GM18858 (cell line): ENCODE measurements around the gene DOCK4.

Experiments
- ATAC-seq: cut with Tn5 transposase; IDR thresholded peaks from one replicate; pipeline ENCODE4 v1.9.1; 2021; ENCODE audit not compliant: unreplicated experiment

Gene DOCK4

GRCh38 chr7:112162142-112162766 is 43.9 kb downstream of the DOCK4 start:
- no peak for ATAC-seq

- no peak for ATAC-seq
These were observed 44.7 kb downstream of the DOCK4 start for GRCh38 chr7:112161253-112162141.

GRCh38 chr7:112160771-112161150 is 45.4 kb downstream of the DOCK4 start:
- ATAC-seq, result no peak

GRCh38 chr7:112160130-112160770 is 45.9 kb downstream of the DOCK4 start:
- no peak for ATAC-seq

- no peak for ATAC-seq
These were observed 46.8 kb downstream of the DOCK4 start for GRCh38 chr7:112159351-112159750.

GRCh38 chr7:112157072-112157471 is 49.1 kb downstream of the DOCK4 start:
- no peak for ATAC-seq

GRCh38 chr7:112156412-112156811 is 49.8 kb downstream of the DOCK4 start:
- ATAC-seq, result no peak

GRCh38 chr7:112154690-112155089 is 51.5 kb downstream of the DOCK4 start:
- ATAC-seq, result no peak

- ATAC-seq, result no peak
These were observed 54.0 kb downstream of the DOCK4 start for GRCh38 chr7:112152186-112152585.

GRCh38 chr7:112150823-112151641 is 55.2 kb downstream of the DOCK4 start:
- no peak for ATAC-seq

GRCh38 chr7:112149734-112150133 is 56.5 kb downstream of the DOCK4 start:
- ATAC-seq, result no peak

GRCh38 chr7:112147793-112148361 is 58.3 kb downstream of the DOCK4 start:
- no peak for ATAC-seq

GRCh38 chr7:112145206-112145605 is 61.0 kb downstream of the DOCK4 start:
- ATAC-seq, result no peak

GRCh38 chr7:112144284-112145059 is 61.7 kb downstream of the DOCK4 start:
- ATAC-seq, result no peak

GRCh38 chr7:112143582-112143981 is 62.6 kb downstream of the DOCK4 start:
- ATAC-seq, result no peak

GRCh38 chr7:112143136-112143535 is 63.1 kb downstream of the DOCK4 start:
- no peak for ATAC-seq

GRCh38 chr7:112140600-112140999 is 65.6 kb downstream of the DOCK4 start:
- ATAC-seq, result no peak

- no peak for ATAC-seq
These were observed 67.3 kb downstream of the DOCK4 start for GRCh38 chr7:112138938-112139337.

GRCh38 chr7:112138325-112138852 is 67.8 kb downstream of the DOCK4 start:
- no peak for ATAC-seq
